ENCODE results near the gene CPNE7.
A peak's percentile ranks its signal among the peaks of the same experiment; 100 is the strongest.

Gene CPNE7

GRCh38 chr16:89601906-89602272 is 26.3 kb downstream of the CPNE7 start:
- peaks cover 7% of the 10 kb centered on the region for H3K27me3 ChIP-seq (ENCODE audit: insufficient read depth, insufficient read length)
- H3K9ac ChIP-seq (ENCODE audit: insufficient read length, low read depth) = peak overlapping the region; percentile 74
- no peaks in the 10 kb centered on the region for H3K36me3 ChIP-seq (ENCODE audit: insufficient read depth, insufficient read length, low read length)
- H3K4me3 ChIP-seq (ENCODE audit: insufficient read length, low read depth) = no peak overlapping the region
- DNase-seq (ENCODE audit: low read depth, low spot score) = no peak
- H3K9me3 ChIP-seq (ENCODE audit: insufficient read depth, low read length) = no peaks in the 10 kb centered on the region
- peaks cover 28% of the 10 kb centered on the region for H3K4me1 ChIP-seq (ENCODE audit: insufficient read depth, insufficient read length)
- no peak for TF ChIP-seq ZNF274 (IDR thresholded peaks at IDR 0.05; ENCODE audit: low read depth, low read length)
- TF ChIP-seq SUZ12 (IDR thresholded peaks at IDR 0.05; ENCODE audit: extremely low read depth, insufficient read depth, insufficient read length) = no peak
- TF ChIP-seq YY1 (IDR thresholded peaks at IDR 0.05; ENCODE audit: insufficient read depth, insufficient read length) = no peak

- no peak for TF ChIP-seq YY1 (IDR thresholded peaks at IDR 0.05; ENCODE audit: insufficient read depth, insufficient read length)
- TF ChIP-seq ZNF274 (IDR thresholded peaks at IDR 0.05; ENCODE audit: low read depth, low read length) = no peak
- no peak for TF ChIP-seq SUZ12 (IDR thresholded peaks at IDR 0.05; ENCODE audit: extremely low read depth, insufficient read depth, insufficient read length)
- H3K4me3 ChIP-seq (ENCODE audit: insufficient read length, low read depth) = peak overlapping the region; percentile 27
- H3K36me3 ChIP-seq (ENCODE audit: insufficient read depth, insufficient read length, low read length) = no peaks in the 10 kb centered on the region
- H3K9me3 ChIP-seq (ENCODE audit: insufficient read depth, low read length) = no peaks in the 10 kb centered on the region
- peak; percentile 39 for DNase-seq (ENCODE audit: low read depth, low spot score)
- peaks cover 28% of the 10 kb centered on the region for H3K4me1 ChIP-seq (ENCODE audit: insufficient read depth, insufficient read length)
- H3K9ac ChIP-seq (ENCODE audit: insufficient read length, low read depth) = peak overlapping the region; percentile 38
- peaks cover 7% of the 10 kb centered on the region for H3K27me3 ChIP-seq (ENCODE audit: insufficient read depth, insufficient read length)
Observed at GRCh38 chr16:89602273-89602951, 26.9 kb downstream of the CPNE7 start.

DNA sequence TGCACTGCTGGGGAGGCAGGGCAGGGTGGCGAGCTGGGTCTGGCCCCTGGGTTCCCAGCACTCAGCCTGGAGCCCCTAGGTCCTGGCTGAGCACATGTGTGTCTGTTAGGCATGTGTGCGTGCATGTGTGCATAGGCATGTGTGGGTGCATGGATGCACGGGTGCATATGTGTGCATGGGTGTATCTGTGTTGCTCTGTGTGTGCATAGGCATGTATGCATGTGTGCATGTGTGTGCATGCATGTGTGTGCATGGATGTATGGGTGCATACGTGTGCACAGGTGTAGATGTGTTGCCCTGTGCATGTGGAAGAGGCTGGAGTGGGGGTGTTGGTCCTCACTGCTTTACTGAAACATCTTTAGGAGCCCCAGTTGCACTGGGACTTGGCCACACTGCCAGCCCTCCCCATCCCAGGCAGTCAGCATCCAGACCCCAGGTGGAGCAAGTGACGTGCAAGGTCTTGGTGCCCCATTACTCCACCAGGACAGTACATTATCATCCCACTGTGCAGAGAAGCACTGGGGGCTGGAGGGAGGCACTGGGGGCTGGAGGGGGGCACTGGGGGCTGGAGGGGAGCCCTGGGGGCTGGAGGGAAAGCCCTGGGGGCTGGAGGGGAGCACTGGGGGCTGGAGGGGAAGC is 27.5 kb downstream of the CPNE7 start:
- Histone ChIP-seq H3K4me3 (ENCODE audit: insufficient read length, low read depth) (peak overlapping the region; percentile 27), H3K9ac (ENCODE audit: insufficient read length, low read depth) (peak overlapping the region; percentile 29), H3K9me3 (ENCODE audit: insufficient read depth, low read length) (no peaks in the 10 kb centered on the region), H3K4me1 (ENCODE audit: insufficient read depth, insufficient read length) (peaks cover 28% of the 10 kb centered on the region), H3K36me3 (ENCODE audit: insufficient read depth, insufficient read length, low read length) (no peaks in the 10 kb centered on the region), H3K27me3 (ENCODE audit: insufficient read depth, insufficient read length) (peaks cover 7% of the 10 kb centered on the region)
- TF ChIP-seq YY1 (IDR thresholded peaks at IDR 0.05; ENCODE audit: insufficient read depth, insufficient read length) (no peak), SUZ12 (IDR thresholded peaks at IDR 0.05; ENCODE audit: extremely low read depth, insufficient read depth, insufficient read length) (no peak), ZNF274 (IDR thresholded peaks at IDR 0.05; ENCODE audit: low read depth, low read length) (no peak)
- no peak for DNase-seq (ENCODE audit: low read depth, low spot score)

- Histone ChIP-seq H3K4me3 (ENCODE audit: insufficient read length, low read depth) (no peak overlapping the region), H3K9ac (ENCODE audit: insufficient read length, low read depth) (no peak overlapping the region), H3K27me3 (ENCODE audit: insufficient read depth, insufficient read length) (peaks cover 7% of the 10 kb centered on the region), H3K36me3 (ENCODE audit: insufficient read depth, insufficient read length, low read length) (no peaks in the 10 kb centered on the region), H3K4me1 (ENCODE audit: insufficient read depth, insufficient read length) (peaks cover 21% of the 10 kb centered on the region), H3K9me3 (ENCODE audit: insufficient read depth, low read length) (no peaks in the 10 kb centered on the region)
- TF ChIP-seq ZNF274 (IDR thresholded peaks at IDR 0.05; ENCODE audit: low read depth, low read length) (no peak), SUZ12 (IDR thresholded peaks at IDR 0.05; ENCODE audit: extremely low read depth, insufficient read depth, insufficient read length) (no peak), YY1 (IDR thresholded peaks at IDR 0.05; ENCODE audit: insufficient read depth, insufficient read length) (no peak)
- no peak for DNase-seq (ENCODE audit: low read depth, low spot score)
Observed at GRCh38 chr16:89604764-89605163, 29.2 kb downstream of the CPNE7 start.

DNA sequence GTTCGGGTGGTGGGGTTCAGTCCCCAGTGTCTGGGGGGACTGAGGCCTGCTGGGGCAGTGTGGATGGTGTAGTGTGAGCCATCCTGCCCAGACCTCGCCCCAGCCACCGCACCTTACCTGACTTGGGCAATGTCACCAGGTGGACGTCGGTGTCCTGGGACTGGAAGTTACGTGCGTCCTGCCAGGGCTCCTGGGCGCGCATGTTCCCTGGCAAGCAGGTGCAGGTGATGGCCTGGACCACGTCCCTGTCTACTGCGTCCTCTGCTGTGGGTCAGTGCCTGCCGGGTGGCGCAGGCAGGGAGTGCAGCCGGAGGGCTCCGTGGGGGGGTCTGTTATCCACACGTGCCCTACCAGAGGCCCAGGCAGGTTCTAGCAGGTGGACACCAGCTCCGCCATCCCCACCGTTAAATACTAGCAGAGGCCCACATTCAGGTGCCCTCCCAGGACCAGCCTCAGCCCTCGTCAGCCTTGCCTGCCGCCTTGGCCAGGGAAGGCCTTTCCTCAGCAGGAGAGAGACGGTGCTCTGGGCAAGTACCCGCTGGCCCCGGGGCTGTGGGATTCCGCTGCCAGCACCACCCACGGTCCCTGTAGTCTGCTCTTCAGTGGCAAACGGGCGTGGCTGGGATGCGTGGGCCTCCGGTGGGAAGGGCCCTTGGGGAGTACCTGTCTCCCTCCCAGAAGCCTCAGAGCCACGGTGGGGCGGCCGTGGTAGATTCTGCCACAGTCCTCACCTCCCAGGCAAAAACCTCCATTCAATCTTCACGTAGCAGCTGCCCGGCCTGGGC is 29.8 kb downstream of the CPNE7 start:
- DNase-seq (ENCODE audit: low read depth, low spot score) = no peak
- Histone ChIP-seq H3K9ac (ENCODE audit: insufficient read length, low read depth) (no peak overlapping the region), H3K27me3 (ENCODE audit: insufficient read depth, insufficient read length) (peaks cover 6% of the 10 kb centered on the region), H3K36me3 (ENCODE audit: insufficient read depth, insufficient read length, low read length) (no peaks in the 10 kb centered on the region), H3K4me3 (ENCODE audit: insufficient read length, low read depth) (no peak overlapping the region), H3K4me1 (ENCODE audit: insufficient read depth, insufficient read length) (peaks cover 16% of the 10 kb centered on the region), H3K9me3 (ENCODE audit: insufficient read depth, low read length) (no peaks in the 10 kb centered on the region)
- TF ChIP-seq ZNF274 (IDR thresholded peaks at IDR 0.05; ENCODE audit: low read depth, low read length) (no peak), SUZ12 (IDR thresholded peaks at IDR 0.05; ENCODE audit: extremely low read depth, insufficient read depth, insufficient read length) (no peak), YY1 (IDR thresholded peaks at IDR 0.05; ENCODE audit: insufficient read depth, insufficient read length) (no peak)

- Histone ChIP-seq H3K9ac (ENCODE audit: insufficient read length, low read depth) (peak overlapping the region; percentile 50), H3K36me3 (ENCODE audit: insufficient read depth, insufficient read length, low read length) (no peaks in the 10 kb centered on the region), H3K9me3 (ENCODE audit: insufficient read depth, low read length) (no peaks in the 10 kb centered on the region), H3K4me3 (ENCODE audit: insufficient read length, low read depth) (no peak overlapping the region), H3K4me1 (ENCODE audit: insufficient read depth, insufficient read length) (peaks cover 15% of the 10 kb centered on the region), H3K27me3 (ENCODE audit: insufficient read depth, insufficient read length) (peaks cover 5% of the 10 kb centered on the region)
- TF ChIP-seq YY1 (IDR thresholded peaks at IDR 0.05; ENCODE audit: insufficient read depth, insufficient read length) (no peak), SUZ12 (IDR thresholded peaks at IDR 0.05; ENCODE audit: extremely low read depth, insufficient read depth, insufficient read length) (no peak), ZNF274 (IDR thresholded peaks at IDR 0.05; ENCODE audit: low read depth, low read length) (no peak)
- no peak for DNase-seq (ENCODE audit: low read depth, low spot score)
Observed at GRCh38 chr16:89606006-89606405, 30.4 kb downstream of the CPNE7 start.

- H3K9ac ChIP-seq (ENCODE audit: insufficient read length, low read depth) = no peak overlapping the region
- no peak overlapping the region for H3K4me3 ChIP-seq (ENCODE audit: insufficient read length, low read depth)
- no peak for DNase-seq (ENCODE audit: low read depth, low spot score)
- peaks cover 5% of the 10 kb centered on the region for H3K27me3 ChIP-seq (ENCODE audit: insufficient read depth, insufficient read length)
- peaks cover 7% of the 10 kb centered on the region for H3K4me1 ChIP-seq (ENCODE audit: insufficient read depth, insufficient read length)
- no peaks in the 10 kb centered on the region for H3K36me3 ChIP-seq (ENCODE audit: insufficient read depth, insufficient read length, low read length)
- no peaks in the 10 kb centered on the region for H3K9me3 ChIP-seq (ENCODE audit: insufficient read depth, low read length)
- TF ChIP-seq SUZ12 (IDR thresholded peaks at IDR 0.05; ENCODE audit: extremely low read depth, insufficient read depth, insufficient read length) = no peak
- TF ChIP-seq ZNF274 (IDR thresholded peaks at IDR 0.05; ENCODE audit: low read depth, low read length) = no peak
- no peak for TF ChIP-seq YY1 (IDR thresholded peaks at IDR 0.05; ENCODE audit: insufficient read depth, insufficient read length)
Observed at GRCh38 chr16:89607453-89607852, 31.9 kb downstream of the CPNE7 start.
